HEK293 (cell line): ENCODE data around the gene YPEL5.

Experiments used
- ATF2 ChIP-seq: fragments of 450-650 bp; formaldehyde crosslinking; IDR thresholded peaks from 2 replicates; pipeline ENCODE4 v1.5.1; 2016; ENCODE audit warnings: missing biosample characterization, missing genetic modification characterization, low read depth
- EGR2 ChIP-seq: fragments of 450-650 bp; formaldehyde crosslinking; IDR thresholded peaks from 2 replicates; pipeline ENCODE4 v1.5.1; 2016; ENCODE audit warnings: low read depth, missing biosample characterization, missing genetic modification characterization
- GLI2 ChIP-seq: fragments of 450-650 bp; formaldehyde crosslinking; IDR thresholded peaks from 2 replicates; pipeline ENCODE4; 2017; ENCODE audit warnings: missing biosample characterization, missing genetic modification characterization, low read depth, borderline replicate concordance
- HOXC10 ChIP-seq: sonication (generic); formaldehyde crosslinking; IDR thresholded peaks from 2 replicates; pipeline ENCODE4 v1.8.1; 2023; ENCODE audit warnings: mild to moderate bottlenecking, missing genetic modification reagents
- IKZF3 ChIP-seq: fragments of 450-650 bp; IDR thresholded peaks from 2 replicates; pipeline ENCODE4 v1.5.0; 2018; ENCODE audit warnings: missing biosample characterization, mild to moderate bottlenecking, missing genetic modification characterization, moderate library complexity
- KLF17 ChIP-seq: fragments of 450-650 bp; formaldehyde crosslinking; IDR thresholded peaks from 2 replicates; pipeline ENCODE4 v1.5.1; 2016; ENCODE audit warnings: missing biosample characterization, missing genetic modification characterization
- SP7 ChIP-seq: fragments of 450-650 bp; formaldehyde crosslinking; IDR thresholded peaks from 2 replicates; pipeline ENCODE4 v1.5.1; 2016; ENCODE audit warnings: missing biosample characterization, missing genetic modification characterization
- YY1 ChIP-seq: fragments of 450-650 bp; formaldehyde crosslinking; IDR thresholded peaks from 2 replicates; pipeline ENCODE4 v1.5.1; 2018; ENCODE audit warnings: missing biosample characterization, missing genetic modification characterization
- ZBTB11 ChIP-seq: fragments of 450-650 bp; formaldehyde crosslinking; conservative IDR thresholded peaks from 2 replicates; pipeline ENCODE4 v1.5.1; 2016; ENCODE audit warnings: low read depth, missing biosample characterization, missing genetic modification characterization
- ZNF140 ChIP-seq: fragments of 450-650 bp; formaldehyde crosslinking; IDR thresholded peaks from 2 replicates; pipeline ENCODE4 v1.5.1; 2016; ENCODE audit warnings: missing biosample characterization, missing genetic modification characterization
- ZNF146 ChIP-seq: fragments of 450-650 bp; formaldehyde crosslinking; IDR thresholded peaks from 2 replicates; pipeline ENCODE4 v1.5.1; 2016; ENCODE audit warnings: missing biosample characterization, missing genetic modification characterization
- ZNF221 ChIP-seq: fragments of 450-650 bp; formaldehyde crosslinking; IDR thresholded peaks from 2 replicates; pipeline ENCODE4 v1.5.1; 2017; ENCODE audit warnings: missing biosample characterization, missing genetic modification characterization, borderline replicate concordance
- ZNF280C ChIP-seq: fragments of 450-650 bp; formaldehyde crosslinking; IDR thresholded peaks from 2 replicates; pipeline ENCODE4 v1.5.1; 2016; ENCODE audit warnings: missing biosample characterization, missing genetic modification characterization
- ZNF292 ChIP-seq: fragments of 450-650 bp; formaldehyde crosslinking; IDR thresholded peaks from 2 replicates; pipeline ENCODE4 v1.5.1; 2016; ENCODE audit warnings: low read depth, missing biosample characterization, missing genetic modification characterization, borderline replicate concordance
- ZNF302 ChIP-seq: fragments of 450-650 bp; formaldehyde crosslinking; IDR thresholded peaks from 2 replicates; pipeline ENCODE4 v1.5.1; 2016; ENCODE audit warnings: missing biosample characterization, missing genetic modification characterization, low read depth
- ZNF324 ChIP-seq: fragments of 450-650 bp; formaldehyde crosslinking; IDR thresholded peaks from 2 replicates; pipeline ENCODE4 v1.5.1; 2016; ENCODE audit warnings: missing biosample characterization, missing genetic modification characterization
- ZNF37A ChIP-seq: fragments of 450-650 bp; IDR thresholded peaks from 2 replicates; pipeline ENCODE4 v1.5.1; 2018; ENCODE audit warnings: missing biosample characterization, missing genetic modification characterization
- ZNF423 ChIP-seq: fragments of 450-650 bp; formaldehyde crosslinking; IDR thresholded peaks from 2 replicates; pipeline ENCODE4 v1.5.1; 2016; ENCODE audit warnings: missing biosample characterization, missing genetic modification characterization
- ZNF426 ChIP-seq: fragments of 450-650 bp; formaldehyde crosslinking; IDR thresholded peaks from 2 replicates; pipeline ENCODE4 v1.5.1; 2017; ENCODE audit warnings: missing biosample characterization, missing genetic modification characterization, mild to moderate bottlenecking, inconsistent platforms, moderate library complexity
- ZNF433 ChIP-seq: fragments of 450-650 bp; formaldehyde crosslinking; IDR thresholded peaks from 2 replicates; pipeline ENCODE4 v1.5.1; 2016; ENCODE audit warnings: missing biosample characterization, missing genetic modification characterization, low read depth
- ZNF501 ChIP-seq: fragments of 450-650 bp; formaldehyde crosslinking; IDR thresholded peaks from 2 replicates; pipeline ENCODE4 v1.5.1; 2016; ENCODE audit warnings: missing biosample characterization, missing genetic modification characterization
- ZNF544 ChIP-seq: fragments of 450-650 bp; formaldehyde crosslinking; IDR thresholded peaks from 2 replicates; pipeline ENCODE4 v1.5.0; 2017; ENCODE audit warnings: missing biosample characterization, missing genetic modification characterization
- ZNF560 ChIP-seq: fragments of 450-650 bp; formaldehyde crosslinking; IDR thresholded peaks from 2 replicates; pipeline ENCODE4 v1.5.1; 2017; ENCODE audit warnings: missing biosample characterization, missing genetic modification characterization, borderline replicate concordance
- ZNF645 ChIP-seq: fragments of 450-650 bp; formaldehyde crosslinking; IDR thresholded peaks from 2 replicates; pipeline ENCODE4; 2016; ENCODE audit warnings: missing biosample characterization, missing genetic modification characterization
- ZNF670 ChIP-seq: fragments of 450-650 bp; formaldehyde crosslinking; IDR thresholded peaks from 2 replicates; pipeline ENCODE4 v1.5.1; 2016; ENCODE audit warnings: missing biosample characterization, missing genetic modification characterization, low read depth
- ZNF692 ChIP-seq: fragments of 450-650 bp; formaldehyde crosslinking; IDR thresholded peaks from 2 replicates; pipeline ENCODE4 v1.5.1; 2016; ENCODE audit warnings: missing biosample characterization, missing genetic modification characterization
- ZSCAN5A ChIP-seq: fragments of 450-650 bp; formaldehyde crosslinking; IDR thresholded peaks from 2 replicates; pipeline ENCODE4 v1.5.1; 2016; ENCODE audit warnings: missing biosample characterization, missing genetic modification characterization

The YPEL5 gene

GRCh38 chr2:30146337-30147195, at the start of gene YPEL5 (continued):
- TF ChIP-seq ZNF692 (tag by site-specific recombination) (peak; percentile 34), ZNF433 (tag by site-specific recombination) (no peak), ZSCAN5A (tag by site-specific recombination) (no peak), ZNF292 (tag by site-specific recombination) (no peak), ZNF670 (tag by site-specific recombination) (no peak), ZNF426 (tag by site-specific recombination) (no peak), ZNF140 (tag by site-specific recombination) (no peak), ZNF423 (no peak), ZNF146 (no peak), IKZF3 (no peak), ATF2 (no peak), ZNF37A (tag by site-specific recombination) (no peak), ZBTB11 (tag by site-specific recombination) (no peak), GLI2 (tag by site-specific recombination) (no peak), ZNF302 (tag by site-specific recombination) (no peak), HOXC10 (CRISPR knock-in tag) (no peak), KLF17 (tag by site-specific recombination) (no peak), YY1 (tag by site-specific recombination) (no peak), ZNF560 (no peak), ZNF501 (tag by site-specific recombination) (no peak), ZNF280C (tag by site-specific recombination) (no peak), ZNF324 (tag by site-specific recombination) (no peak), ZNF221 (tag by site-specific recombination) (no peak), ZNF544 (tag by site-specific recombination) (no peak), EGR2 (tag by site-specific recombination) (0 out of 2 replicates have a peak, but pooled peaks have one; percentile 10), SP7 (tag by site-specific recombination) (0 out of 2 replicates have a peak, but pooled peaks have one; percentile 19), ZNF645 (tag by site-specific recombination) (no peak)
